Activated T-helper 1 cell treated with Interleukin-2 at 50 U/mL for 16 hours (primary cell): ENCODE measurements around the gene CCDC154.

ENCODE experiments used
- DNase-seq: peaks from one replicate; pipeline ENCODE4 v3.0.0-alpha.2; 2020; ENCODE audit warnings: low read depth

CCDC154 gene

GRCh38 chr16:1438229-1439057, 5.9 kb downstream of the CCDC154 start:
- DNase-seq = no peak

GRCh38 chr16:1437606-1438005, 6.8 kb downstream of the CCDC154 start:
- no peak for DNase-seq

GRCh38 chr16:1436731-1437355, 7.5 kb downstream of the CCDC154 start:
- DNase-seq = no peak

- no peak for DNase-seq
Observed at GRCh38 chr16:1435921-1436697, 8.2 kb downstream of the CCDC154 start.

- no peak for DNase-seq
Observed at GRCh38 chr16:1434644-1435592, 9.4 kb downstream of the CCDC154 start.

GRCh38 chr16:1433756-1434155, 10.6 kb downstream of the CCDC154 start:
- no peak for DNase-seq

GRCh38 chr16:1433263-1433560, 11.1 kb downstream of the CCDC154 start:
- no peak for DNase-seq

GRCh38 chr16:1432388-1433262, 11.7 kb downstream of the CCDC154 start:
- DNase-seq = no peak

- DNase-seq = no peak
Observed at GRCh38 chr16:1431497-1432270, 12.7 kb downstream of the CCDC154 start.

- no peak for DNase-seq
Observed at GRCh38 chr16:1430759-1431496, 13.4 kb downstream of the CCDC154 start, which contains the start of gene PERCC1. Gene PERCC1, plus strand, starts transcription at chr16:1431078. Its CDS starts 1,516 bp downstream, at chr16:1432594.

GRCh38 chr16:1430214-1430758, 14.1 kb downstream of the CCDC154 start:
- DNase-seq = no peak

- no peak for DNase-seq
Observed at GRCh38 chr16:1429631-1430030, 14.7 kb downstream of the CCDC154 start.

GRCh38 chr16:1429012-1429411, 15.3 kb downstream of the CCDC154 start:
- DNase-seq = no peak

GRCh38 chr16:1428511-1428910, 15.8 kb downstream of the CCDC154 start:
- no peak for DNase-seq

GRCh38 chr16:1427473-1428461, 16.6 kb downstream of the CCDC154 start:
- no peak for DNase-seq

GRCh38 chr16:1426734-1427471, 17.5 kb downstream of the CCDC154 start:
- DNase-seq = no peak
